ENCODE results near the gene RD3L. TPM values are rescaled to one million over a fixed set of nuclear protein-coding genes. Genes with fewer than 3 reads are reported as not detected.

RD3L gene
- total and polyA plus RNA-seq, 2 of the 13 experiments (the other 11 are each of a cell fraction or from before 2014, with no cell fraction given): not detected

- TF ChIP-seq, protein P1, sequence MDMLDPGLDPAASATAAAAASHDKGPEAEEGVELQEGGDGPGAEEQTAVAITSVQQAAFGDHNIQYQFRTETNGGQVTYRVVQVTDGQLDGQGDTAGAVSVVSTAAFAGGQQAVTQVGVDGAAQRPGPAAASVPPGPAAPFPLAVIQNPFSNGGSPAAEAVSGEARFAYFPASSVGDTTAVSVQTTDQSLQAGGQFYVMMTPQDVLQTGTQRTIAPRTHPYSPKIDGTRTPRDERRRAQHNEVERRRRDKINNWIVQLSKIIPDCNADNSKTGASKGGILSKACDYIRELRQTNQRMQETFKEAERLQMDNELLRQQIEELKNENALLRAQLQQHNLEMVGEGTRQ (IDR thresholded peaks at IDR 0.05; ENCODE audit: low read depth, low read length): no peak
- TF ChIP-seq, protein P1 (CRISPR knock-in tag; IDR thresholded peaks at IDR 0.05; ENCODE audit: borderline replicate concordance): no peak
- no peak for TF ChIP-seq CENPT (CRISPR knock-in tag; IDR thresholded peaks at IDR 0.05; ENCODE audit: low read depth)
- TF ChIP-seq CBX1 (IDR thresholded peaks at IDR 0.05; ENCODE audit: low read depth): peak; percentile 59
- TF ChIP-seq ZNF451 (CRISPR knock-in tag; IDR thresholded peaks at IDR 0.05): peak; percentile 80; the same call in 1 of the 2 replicates
- no peak for TF ChIP-seq FOXM1 (CRISPR knock-in tag; IDR thresholded peaks at IDR 0.05)
- TF ChIP-seq ZKSCAN5 (CRISPR knock-in tag; IDR thresholded peaks at IDR 0.05): peak; percentile 17; the same call in 1 of the 2 replicates
- peak; percentile 83; the same call in 1 of the 2 replicates for TF ChIP-seq ZFP36L1 (CRISPR knock-in tag; IDR thresholded peaks at IDR 0.05)
- TF ChIP-seq, protein P2, sequence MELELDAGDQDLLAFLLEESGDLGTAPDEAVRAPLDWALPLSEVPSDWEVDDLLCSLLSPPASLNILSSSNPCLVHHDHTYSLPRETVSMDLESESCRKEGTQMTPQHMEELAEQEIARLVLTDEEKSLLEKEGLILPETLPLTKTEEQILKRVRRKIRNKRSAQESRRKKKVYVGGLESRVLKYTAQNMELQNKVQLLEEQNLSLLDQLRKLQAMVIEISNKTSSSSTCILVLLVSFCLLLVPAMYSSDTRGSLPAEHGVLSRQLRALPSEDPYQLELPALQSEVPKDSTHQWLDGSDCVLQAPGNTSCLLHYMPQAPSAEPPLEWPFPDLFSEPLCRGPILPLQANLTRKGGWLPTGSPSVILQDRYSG (CRISPR knock-in tag; IDR thresholded peaks at IDR 0.05): peak; percentile 50; the same call in 1 of the 2 replicates
- 0 out of 2 replicates have a peak, but pooled peaks have one; percentile 30 for TF ChIP-seq DRAP1 (CRISPR knock-in tag; IDR thresholded peaks at IDR 0.05)
- TF ChIP-seq ZNF20 (CRISPR knock-in tag; IDR thresholded peaks at IDR 0.05): no peak
- TF ChIP-seq RCOR2 (CRISPR knock-in tag; IDR thresholded peaks at IDR 0.05): 0 out of 2 replicates have a peak, but pooled peaks have one; percentile 31
- no peak for TF ChIP-seq ZNF12 (CRISPR knock-in tag; IDR thresholded peaks at IDR 0.05)
- peak; percentile 58 for TF ChIP-seq STAG1 (CRISPR knock-in tag; IDR thresholded peaks at IDR 0.05)
- TF ChIP-seq ZGPAT (CRISPR knock-in tag; IDR thresholded peaks at IDR 0.05): peak; percentile 91
- TF ChIP-seq ZNF235 (CRISPR knock-in tag; IDR thresholded peaks at IDR 0.05; ENCODE audit: borderline replicate concordance): peak; percentile 40; the same call in 1 of the 2 replicates
- TF ChIP-seq ESRRA (CRISPR knock-in tag; IDR thresholded peaks at IDR 0.05; ENCODE audit: low read depth): peak; percentile 69; the same call in 1 of the 2 replicates
- TF ChIP-seq ZKSCAN1 (IDR thresholded peaks at IDR 0.05; ENCODE audit: low read length): 0 out of 2 replicates have a peak, but pooled peaks have one; percentile 38
- no peak for TF ChIP-seq MTA3 (CRISPR knock-in tag; IDR thresholded peaks at IDR 0.05)
- TF ChIP-seq MAF1 (CRISPR knock-in tag; IDR thresholded peaks at IDR 0.05; ENCODE audit: borderline replicate concordance): no peak
- TF ChIP-seq MED13 (CRISPR knock-in tag; IDR thresholded peaks at IDR 0.05): peak; percentile 58; the same call in 1 of the 2 replicates
Observed at GRCh38 chr14:103920981-103921854, 21.1 kb downstream of the RD3L start (continued).
